IMR-90 (cell line): ENCODE results near the gene AGFG1. TPM values are rescaled to one million over a fixed set of nuclear protein-coding genes. Genes with fewer than 3 reads are reported as not detected.

Source experiments
- ATAC-seq: fragments of 200-7000 bp; cut with Tn5 transposase; 2 replicates; pipeline ENCODE4 v1.9.1; 2020; ENCODE audit warnings: low read depth, mild to moderate bottlenecking, moderate library complexity
- BruUV-seq: library from RNA; stranded (reverse); fragments of 400-500 nt; replicated peaks from 2 replicates; lab custom pipeline; 2021; lab: Mats Ljungman, UMichigan
- CTCF ChIA-PET: fragments of 300-600 bp; formaldehyde crosslinking; extraction: SDS; loops from one replicate; lab custom pipeline; 2021; ENCODE audit warnings: antibody characterized with exemption; lab: Yijun Ruan, JAX
- POLR2A ChIA-PET: fragments of 300-600 bp; sonication (Branson Sonifier 250); formaldehyde crosslinking; loops from one replicate; lab custom pipeline; 2022; ENCODE audit warnings: antibody characterized with exemption; ENCODE audit not compliant: unreplicated experiment; lab: Charles Lee
- DNase-seq: peaks from one replicate; pipeline ENCODE4 v3.0.0; 2013
- H2AFZ ChIP-seq: replicated peaks from 2 replicates; pipeline ENCODE3; 2013; ENCODE audit warnings: low read length, mild to moderate bottlenecking; ENCODE audit not compliant: poor library complexity
- H2AK5ac ChIP-seq: 2 replicates; pipeline ENCODE4 v1.6.1; 2013; ENCODE audit warnings: low read depth, low read length, inconsistent platforms
- H2AK9ac ChIP-seq: replicated peaks from 2 replicates; pipeline ENCODE3; 2013; ENCODE audit warnings: mild to moderate bottlenecking, low read depth, low read length, moderate library complexity; ENCODE audit not compliant: poor library complexity
- H2BK120ac ChIP-seq: 2 replicates; pipeline ENCODE4 v1.6.1; 2013; ENCODE audit warnings: low read depth, low read length, inconsistent platforms
- H2BK15ac ChIP-seq: 3 replicates; pipeline ENCODE4 v1.6.1; 2013; ENCODE audit warnings: low read depth, low read length, inconsistent platforms
- H2BK20ac ChIP-seq: 2 replicates; pipeline ENCODE4 v1.6.1; 2013; ENCODE audit warnings: low read depth, mild to moderate bottlenecking, inconsistent platforms, low read length, moderate library complexity
- H2BK5ac ChIP-seq: 2 replicates; pipeline ENCODE4 v1.6.1; 2013; ENCODE audit warnings: mild to moderate bottlenecking, low read depth, low read length, inconsistent platforms; ENCODE audit not compliant: poor library complexity, severe bottlenecking
- H3K14ac ChIP-seq: replicated peaks from 2 replicates; pipeline ENCODE4 v1.6.1; 2013; ENCODE audit warnings: low read depth, low read length, inconsistent platforms
- H3K18ac ChIP-seq: 2 replicates; pipeline ENCODE4 v1.6.1; 2013; ENCODE audit warnings: low read depth, low read length, control low read depth
- H3K23ac ChIP-seq: 2 replicates; pipeline ENCODE4 v1.6.1; 2013; ENCODE audit warnings: low read depth, low read length, inconsistent platforms
- H3K27ac ChIP-seq: 2 replicates; pipeline ENCODE4 v1.5.1; 2013; ENCODE audit warnings: mild to moderate bottlenecking, control low read depth, low read length; ENCODE audit not compliant: insufficient read depth
- H3K27me3 ChIP-seq: 2 replicates; pipeline ENCODE4 v1.6.1; 2013; ENCODE audit warnings: low read length; ENCODE audit not compliant: control insufficient read depth, insufficient read depth
- H3K36me3 ChIP-seq: 2 replicates; pipeline ENCODE4 v1.6.1; 2013; ENCODE audit warnings: low read length, mixed read lengths; ENCODE audit not compliant: control insufficient read depth, insufficient read depth
- H3K4ac ChIP-seq: 2 replicates; pipeline ENCODE4 v1.6.1; 2013; ENCODE audit warnings: low read depth, low read length, inconsistent platforms
- H3K4me1 ChIP-seq: 2 replicates; pipeline ENCODE4 v1.6.1; 2013; ENCODE audit warnings: low read length, mixed read lengths; ENCODE audit not compliant: control insufficient read depth, insufficient read depth
- H3K4me2 ChIP-seq: 2 replicates; pipeline ENCODE4 v1.6.1; 2013; ENCODE audit warnings: low read depth, mild to moderate bottlenecking, control low read depth, low read length, moderate library complexity
- H3K4me3 ChIP-seq: 2 replicates; pipeline ENCODE4 v1.5.1; 2013; ENCODE audit warnings: low read depth, mild to moderate bottlenecking, control low read depth, low read length, moderate library complexity; ENCODE audit not compliant: insufficient read depth
- H3K56ac ChIP-seq: 2 replicates; pipeline ENCODE4 v1.6.1; 2013; ENCODE audit warnings: low read length, inconsistent platforms; ENCODE audit not compliant: insufficient read depth; ENCODE audit errors: extremely low read depth
- H3K79me1 ChIP-seq, 2 experiments: 2 replicates each; pipeline ENCODE4 v1.6.1; 2013; ENCODE audit warnings: low read length in 2 of 2, inconsistent platforms in 1 of 2, low read depth in 1 of 2
- H3K9ac ChIP-seq: 2 replicates; pipeline ENCODE4 v1.6.1; 2013; ENCODE audit warnings: low read depth, low read length, control low read depth
- H3K9me1 ChIP-seq: 2 replicates; pipeline ENCODE4 v1.6.1; 2013; ENCODE audit warnings: low read length, inconsistent platforms; ENCODE audit not compliant: insufficient read depth
- H3K9me3 ChIP-seq: 2 replicates; pipeline ENCODE4 v1.6.1; 2013; ENCODE audit warnings: low read length; ENCODE audit not compliant: control insufficient read depth, insufficient read depth
- H4K20me1 ChIP-seq: 2 replicates; pipeline ENCODE4 v1.6.1; 2013; ENCODE audit warnings: low read length, inconsistent platforms; ENCODE audit not compliant: insufficient read depth
- H4K5ac ChIP-seq: 2 replicates; pipeline ENCODE4 v1.6.1; 2013; ENCODE audit warnings: mild to moderate bottlenecking, low read depth, low read length, control low read depth
- H4K8ac ChIP-seq, 2 experiments: 2 replicates each; pipeline ENCODE4 v1.6.1; 2013; ENCODE audit warnings: low read depth in 2 of 2, low read length in 2 of 2, control low read depth in 1 of 2, inconsistent platforms in 1 of 2
- H4K91ac ChIP-seq: 2 replicates; pipeline ENCODE4 v1.6.1; 2013; ENCODE audit warnings: low read depth, low read length, inconsistent platforms; ENCODE audit not compliant: insufficient read depth
- CTCF ChIP-seq: conservative IDR thresholded peaks from 2 replicates; pipeline ENCODE4 v1.5.1; 2012; ENCODE audit warnings: mild to moderate bottlenecking, low read depth, low read length, improper control_type of control experiment
- FOS ChIP-seq: fragments of 150-350 bp; IDR thresholded peaks from 2 replicates; pipeline ENCODE4 v1.6.1; 2016; ENCODE audit warnings: low read depth, low read length
- RCOR1 ChIP-seq: IDR thresholded peaks from 2 replicates; pipeline ENCODE4 v1.6.1; 2012; ENCODE audit warnings: mild to moderate bottlenecking, low read length, improper control_type of control experiment; ENCODE audit not compliant: insufficient replicate concordance
- WGBS, 2 experiments: methylation state at CpG; one replicate each; pipeline versions ENCODE4 v1.1.5 to v1.1.7; 2013; ENCODE audit warnings: missing lambda C conversion rate in 2 of 2; ENCODE audit not compliant: insufficient read length in 1 of 2; ENCODE audit errors: extremely low coverage in 2 of 2; 5-methylcytosine and 5-hydroxymethylcytosine counted together
- dilution Hi-C: fragments of 300-500 bp; cut with HindIII; formaldehyde crosslinking; loops from one replicate; pipeline ENCODE4 v1.14.3; 2018; ENCODE audit warnings: low sequenced_read_pairs; ENCODE audit not compliant: unreplicated experiment
- in situ Hi-C: fragments of 300-500 bp; cut with MboI; formaldehyde crosslinking; loops from 3 replicates; pipeline ENCODE4 v1.14.3; 2019; ENCODE audit warnings: low sequenced_read_pairs, inconsistent platforms, mixed read lengths
- intact Hi-C: fragments of 100-400 bp; cut with micrococcal nuclease; formaldehyde crosslinking; loops from 2 replicates; pipeline ENCODE4 v1.10.0; 2022
- polyA plus RNA-seq, 3 experiments: library from polyadenylated mRNA; depleted of rRNA; stranded (reverse); fragments of >200 nt; gene quantifications; 2 replicates each; pipeline ENCODE4 v1.2.3, GENCODE V29; 2012; ENCODE audit warnings: low replicate concordance in 1 of 3
- total RNA-seq: library from RNA; depleted of rRNA; stranded (reverse); fragments of >200 nt; gene quantifications from 2 replicates; pipeline ENCODE4 v1.2.3, GENCODE V29; 2012

Gene AGFG1
- total and polyA plus RNA-seq, 2 of the 4 experiments (the other 2 are of a cell fraction): 58.4 to 126 TPM

- peak overlapping the region; percentile 64 for H3K27ac ChIP-seq
- peak; percentile 98 for ATAC-seq
- dilution Hi-C loops: no loop called here
These were observed 24.4 kb upstream of the AGFG1 start for GRCh38 chr2:227447606-227448005.

More at GRCh38 chr2:227447606-227448005, 24.4 kb upstream of the AGFG1 start:
- H2AK9ac ChIP-seq: no peak overlapping the region
- H4K91ac ChIP-seq: peak overlapping the region; percentile 84
- peak overlapping the region; percentile 92 for H2BK20ac ChIP-seq
- peak overlapping the region; percentile 71; the same call in 1 of the 2 replicates for H3K9ac ChIP-seq
- ChIA-PET CTCF (interaction anchor here (0.6 kb wide), 1 partner anchor 171 kb away, joined by 3 read pairs; no protein-coding TSS in a partner anchor), POLR2A (no interaction called here)
- intact Hi-C loops: loop anchor here (2.0 kb wide), 1 partner anchor 31 kb away; no protein-coding TSS in a partner anchor
- H4K5ac ChIP-seq: peak overlapping the region; percentile 59; the same call in 1 of the 2 replicates
- H3K9me1 ChIP-seq: peaks cover 7% of the 10 kb centered on the region; the same call in 1 of the 2 replicates
- peak overlapping the region; percentile 70; the same call in 1 of the 2 replicates for H3K4ac ChIP-seq
- H3K14ac ChIP-seq: peak overlapping the region; percentile 72; the same call in 1 of the 2 replicates
- peak; percentile 88 for DNase-seq
- H2AK5ac ChIP-seq: no peak overlapping the region
- peak overlapping the region; percentile 82; the same call in 1 of the 2 replicates for H3K4me2 ChIP-seq
- in situ Hi-C loops: no loop called here
- H2BK5ac ChIP-seq: peak overlapping the region; percentile 95
- H3K79me1 ChIP-seq: no peaks in the 10 kb centered on the region
- peaks cover 12% of the 10 kb centered on the region for H3K4me1 ChIP-seq
- H3K18ac ChIP-seq: peak overlapping the region; percentile 87; the same call in 1 of the 2 replicates
- H4K8ac ChIP-seq: peak overlapping the region; percentile 19 to 79; a peak in 3 of 4 replicates
- H2BK120ac ChIP-seq: peak overlapping the region; percentile 95
- TF ChIP-seq CTCF: no peak
- TF ChIP-seq RCOR1: peak; percentile 20
- TF ChIP-seq FOS: peak; percentile 57
- no peaks in the 10 kb centered on the region for H4K20me1 ChIP-seq
- H3K9me3 ChIP-seq: no peaks in the 10 kb centered on the region
- 0 out of 2 replicates have a peak overlapping the region, but pooled peaks have one; percentile 54 for H3K23ac ChIP-seq
- no peaks in the 10 kb centered on the region for H3K27me3 ChIP-seq
- peak overlapping the region; percentile 82 for H2AFZ ChIP-seq
- no peaks in the 10 kb centered on the region for H3K36me3 ChIP-seq
- H3K56ac ChIP-seq: peak overlapping the region; percentile 87
- BruUV-seq: no TSS peak
- no peak overlapping the region for H3K4me3 ChIP-seq
- peak overlapping the region; percentile 92; the same call in 2 of the 3 replicates for H2BK15ac ChIP-seq
- 0% methylated on average over 2 of the region's 7 CpGs; no CpG with 5 or more reads in 1 of the 2 experiments for WGBS, 2 experiments
